GM12878 (cell line): ENCODE results near the gene FXYD7. TPM values are rescaled to one million over a fixed set of nuclear protein-coding genes. Genes with fewer than 3 reads are reported as not detected.
"Not testable (repeated sequence)": the region's sequence is repeated elsewhere in the genome, so short reads cannot be mapped to it uniquely, and the experiment has no call there.

Experiments
- ATAC-seq: fragments of 200-7000 bp; cut with Tn5 transposase; 3 replicates; pipeline ENCODE4 v1.9.1; 2020; ENCODE audit warnings: mild to moderate bottlenecking, moderate library complexity
- BruUV-seq: library from RNA; stranded (reverse); fragments of 400-500 nt; replicated peaks from 2 replicates; lab custom pipeline; 2021; lab: Mats Ljungman, UMichigan
- CTCF ChIA-PET: fragments of 300-600 bp; sonication (Branson Sonifier 250); formaldehyde crosslinking; extraction: SDS; loops from one replicate; lab custom pipeline; 2021; ENCODE audit warnings: inconsistent platforms; lab: Yijun Ruan, JAX
- POLR2A ChIA-PET: fragments of 350-600 bp; formaldehyde crosslinking; extraction: SDS; loops from one replicate; lab custom pipeline; 2021; ENCODE audit warnings: inconsistent platforms; lab: Charles Lee
- RAD21 ChIA-PET: fragments of 300-600 bp; sonication (Branson Sonifier 250); formaldehyde crosslinking; loops from one replicate; lab custom pipeline; 2023; ENCODE audit warnings: antibody characterized with exemption; ENCODE audit not compliant: unreplicated experiment; lab: Charles Lee
- SMC1A ChIA-PET: fragments of 300-600 bp; sonication (Branson Sonifier 250); formaldehyde crosslinking; loops from one replicate; lab custom pipeline; 2023; ENCODE audit not compliant: unreplicated experiment, uncharacterized antibody; lab: Charles Lee
- DNase-seq: peaks from one replicate; pipeline ENCODE4 v3.0.0-alpha.2; 2011; ENCODE audit warnings: low read depth, low spot score
- FAIRE-seq: peaks from 3 replicates; lab custom pipeline; 2011; peaks lifted over from hg19 to GRCh38; lab: Jason Lieb, UNC
- H2AFZ ChIP-seq: 2 replicates; pipeline ENCODE4 v1.6.0; 2011; ENCODE audit warnings: low read depth, low read length, control low read depth; ENCODE audit not compliant: control insufficient read depth
- H3K27ac ChIP-seq: 2 replicates; pipeline ENCODE4 v1.5.1; 2011; ENCODE audit warnings: control low read depth; ENCODE audit not compliant: control insufficient read depth, insufficient read depth
- H3K27me3 ChIP-seq, 2 experiments: replicated peaks in 1 of 2; 2 replicates each; pipeline versions ENCODE4 v1.6.0 to v1.6.1; 2011; ENCODE audit warnings: low read length in 1 of 2; ENCODE audit not compliant: control insufficient read depth in 2 of 2, insufficient read depth in 2 of 2
- H3K36me3 ChIP-seq, 2 experiments: 2 replicates each; pipeline ENCODE4 v1.5.1; 2011; ENCODE audit warnings: low read length in 1 of 2; ENCODE audit not compliant: control insufficient read depth in 2 of 2, insufficient read depth in 2 of 2
- H3K4me1 ChIP-seq: 2 replicates; pipeline ENCODE4 v1.6.1; 2011; ENCODE audit warnings: mild to moderate bottlenecking, low read length, moderate library complexity, mixed read lengths; ENCODE audit not compliant: control insufficient read depth, insufficient read depth
- H3K4me2 ChIP-seq: 2 replicates; pipeline ENCODE4 v1.6.0; 2011; ENCODE audit warnings: control low read depth; ENCODE audit not compliant: control insufficient read depth, insufficient read depth
- H3K4me3 ChIP-seq: fragments of 200-600 bp; sonication (generic); 2 replicates; pipeline ENCODE4 v1.5.1; 2016
- H3K79me2 ChIP-seq: 2 replicates; pipeline ENCODE4 v1.6.0; 2011; ENCODE audit warnings: low read length; ENCODE audit not compliant: control insufficient read depth, insufficient read depth
- H3K9ac ChIP-seq: 2 replicates; pipeline ENCODE4 v1.8.0; 2011; ENCODE audit warnings: low read length, control low read depth, mixed read lengths; ENCODE audit not compliant: control insufficient read depth, insufficient read depth
- H3K9me3 ChIP-seq: replicated peaks from 3 replicates; pipeline ENCODE4 v1.5.1; 2011; ENCODE audit warnings: mild to moderate bottlenecking, low read length; ENCODE audit not compliant: control insufficient read depth, insufficient read depth
- H4K20me1 ChIP-seq: 2 replicates; pipeline ENCODE4 v1.6.0; 2011; ENCODE audit not compliant: control insufficient read depth, insufficient read depth
- ETV6 ChIP-seq, 2 experiments: fragments of 450-650 bp in 1 of 2; IDR thresholded peaks in 1 of 2; conservative IDR thresholded peaks in 1 of 2; 2 replicates each; pipeline ENCODE4 v1.6.1; 2014; ENCODE audit warnings: antibody characterized with exemption in 1 of 2, borderline replicate concordance in 1 of 2, low read depth in 1 of 2, mild to moderate bottlenecking in 1 of 2, moderate library complexity in 1 of 2
- FOS ChIP-seq: IDR thresholded peaks from 3 replicates; pipeline ENCODE4 v1.6.1; 2011; ENCODE audit warnings: borderline replicate concordance; ENCODE audit not compliant: insufficient read length; ENCODE audit errors: extremely low read depth
- STAT1 ChIP-seq: fragments of 450-650 bp; conservative IDR thresholded peaks from 2 replicates; pipeline ENCODE4 v1.6.1; 2014; ENCODE audit warnings: antibody characterized with exemption, mild to moderate bottlenecking
- YBX1 ChIP-seq: fragments of 450-650 bp; IDR thresholded peaks from 2 replicates; pipeline ENCODE4 v1.6.1; 2016; ENCODE audit warnings: antibody characterized with exemption
- ZNF622 ChIP-seq: fragments of 450-650 bp; IDR thresholded peaks from 2 replicates; pipeline ENCODE4 v1.6.1; 2017; ENCODE audit warnings: mild to moderate bottlenecking, inconsistent platforms
- WGBS: methylation state at CpG from one replicate; pipeline ENCODE4 v1.1.6; 2016; ENCODE audit warnings: low lambda C conversion rate; ENCODE audit not compliant: insufficient replicate concordance, insufficient coverage; ENCODE audit errors: missing lambda C conversion rate; 5-methylcytosine and 5-hydroxymethylcytosine counted together
- in situ Hi-C: fragments of 300-500 bp; cut with MboI; formaldehyde crosslinking; loops from 9 replicates; pipeline ENCODE4 v1.14.3; 2018; ENCODE audit warnings: mixed read lengths
- intact Hi-C: fragments of 100-400 bp; cut with micrococcal nuclease; formaldehyde crosslinking; loops from one replicate; pipeline ENCODE4 v1.14.2; 2022; ENCODE audit not compliant: unreplicated experiment
- polyA plus RNA-seq, 11 experiments: library from polyadenylated mRNA; depleted of rRNA in 4 of 11; unstranded in 6 of 11; stranded (reverse) in 5 of 11; fragments of >200 nt; fragmentation: Nextera tagmentation in 4 of 11; fragmentation: Illumina TruSeq in 1 of 11; extraction: Ambion mirVana in 4 of 11; extraction: Trizol in 1 of 11; gene quantifications; 1 replicate in 1 of 11; 2 replicates in 10 of 11; pipeline versions ENCODE4 v1.2.1 to v1.2.3, GENCODE V29; 2011 to 2016; ENCODE audit warnings: inconsistent platforms in 2 of 11, missing spikeins in 2 of 11, low read depth in 1 of 11
- total RNA-seq, 4 experiments: library from RNA; depleted of rRNA in 3 of 4; stranded (reverse); fragments of >200 nt in 3 of 4; fragmentation: Illumina TruSeq in 1 of 4; extraction: Trizol in 1 of 4; gene quantifications; 2 replicates each; pipeline versions ENCODE4 v1.2.1 to v1.2.3, GENCODE V29; 2013 to 2021
- TF ChIP-seq, protein P1 (sequence below): fragments of 450-650 bp; IDR thresholded peaks from 2 replicates; pipeline ENCODE4 v1.6.1; 2017; ENCODE audit warnings: low read depth, mild to moderate bottlenecking, moderate library complexity

FXYD7 gene
- total and polyA plus RNA-seq, 10 of the 15 experiments (the other 5 are each of a cell fraction or from before 2014, with no cell fraction given) = 0.07 to 0.28 (median 0.12) TPM; not detected in 7

GRCh38 chr19:35129724-35130274 is 13.3 kb upstream of the FXYD7 start:
- H3K9ac ChIP-seq, H3K9me3 ChIP-seq, H3K27ac ChIP-seq, H2AFZ ChIP-seq, CTCF ChIA-PET, DNase-seq, POLR2A ChIA-PET, H3K4me1 ChIP-seq, BruUV-seq, H4K20me1 ChIP-seq, H3K36me3 ChIP-seq, H3K79me2 ChIP-seq, FAIRE-seq, H3K4me2 ChIP-seq, SMC1A ChIA-PET, ATAC-seq, H3K27me3 ChIP-seq, RAD21 ChIA-PET, H3K4me3 ChIP-seq, in situ Hi-C loops: not testable (repeated sequence)
- 30% methylated on average over 14 of the region's 14 CpGs for WGBS
- intact Hi-C loops = loop anchor here (10.0 kb wide), 1 partner anchor 155 kb away; no protein-coding TSS in a partner anchor

GRCh38 chr19:35130761-35131720 is 12.0 kb upstream of the FXYD7 start:
- DNase-seq (no peak), FAIRE-seq (no peak)
- Histone ChIP-seq H3K27me3 (no peaks in the 10 kb centered on the region), H3K9me3 (no peaks in the 10 kb centered on the region), H3K4me3 (no peak overlapping the region), H3K4me2 (no peak overlapping the region), H3K79me2 (no peaks in the 10 kb centered on the region), H3K9ac (no peak overlapping the region), H3K27ac (no peak overlapping the region), H4K20me1 (no peaks in the 10 kb centered on the region)
- RAD21 ChIA-PET = no interaction called here
- CTCF ChIA-PET = no interaction called here
- BruUV-seq = no TSS peak
- in situ Hi-C loops = no loop called here
- TF ChIP-seq YBX1 (no peak), ZNF622 (no peak), STAT1 (no peak), FOS (no peak), ETV6 (conservative IDR thresholded peaks at IDR 0.05 in 1 of 2, IDR thresholded peaks at IDR 0.05 in 1 of 2; ENCODE audit: borderline replicate concordance in 1 of 2, low read depth in 1 of 2) (no peak)
- TF ChIP-seq, protein P1, sequence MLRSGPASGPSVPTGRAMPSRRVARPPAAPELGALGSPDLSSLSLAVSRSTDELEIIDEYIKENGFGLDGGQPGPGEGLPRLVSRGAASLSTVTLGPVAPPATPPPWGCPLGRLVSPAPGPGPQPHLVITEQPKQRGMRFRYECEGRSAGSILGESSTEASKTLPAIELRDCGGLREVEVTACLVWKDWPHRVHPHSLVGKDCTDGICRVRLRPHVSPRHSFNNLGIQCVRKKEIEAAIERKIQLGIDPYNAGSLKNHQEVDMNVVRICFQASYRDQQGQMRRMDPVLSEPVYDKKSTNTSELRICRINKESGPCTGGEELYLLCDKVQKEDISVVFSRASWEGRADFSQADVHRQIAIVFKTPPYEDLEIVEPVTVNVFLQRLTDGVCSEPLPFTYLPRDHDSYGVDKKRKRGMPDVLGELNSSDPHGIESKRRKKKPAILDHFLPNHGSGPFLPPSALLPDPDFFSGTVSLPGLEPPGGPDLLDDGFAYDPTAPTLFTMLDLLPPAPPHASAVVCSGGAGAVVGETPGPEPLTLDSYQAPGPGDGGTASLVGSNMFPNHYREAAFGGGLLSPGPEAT = no peak
- TF ChIP-seq, all 136 proteins: peak for 0
- POLR2A ChIA-PET = no interaction called here
- intact Hi-C loops = loop anchor here (10.0 kb wide), 1 partner anchor 156 kb away; no protein-coding TSS in a partner anchor
- ATAC-seq = no peak
- H3K36me3 ChIP-seq = no peaks in the 10 kb centered on the region
- no peaks in the 10 kb centered on the region for H3K4me1 ChIP-seq
- SMC1A ChIA-PET = no interaction called here
- H2AFZ ChIP-seq = no peak overlapping the region
- 51% methylated on average over 28 of the region's 31 CpGs for WGBS
